WTC11 (cell line): ENCODE data around the gene RPEL1. TPM values are rescaled to one million over a fixed set of nuclear protein-coding genes. Genes with fewer than 3 reads are reported as not detected.
A peak's percentile ranks its signal among the peaks of the same experiment; 100 is the strongest.

Source experiments
- CBFB ChIP-seq: sonication (generic); formaldehyde crosslinking; IDR thresholded peaks from 2 replicates; pipeline ENCODE4 v1.8.1; 2022; ENCODE audit warnings: mild to moderate bottlenecking, low read depth, missing genetic modification reagents
- CREM ChIP-seq: sonication (generic); formaldehyde crosslinking; IDR thresholded peaks from 2 replicates; pipeline ENCODE4 v1.8.1; 2022; ENCODE audit warnings: mild to moderate bottlenecking, missing genetic modification reagents, moderate library complexity
- E2F5 ChIP-seq: sonication (generic); formaldehyde crosslinking; IDR thresholded peaks from 2 replicates; pipeline ENCODE4 v1.8.1; 2022; ENCODE audit warnings: mild to moderate bottlenecking, moderate library complexity, missing genetic modification reagents
- ELF4 ChIP-seq: sonication (generic); formaldehyde crosslinking; IDR thresholded peaks from 2 replicates; pipeline ENCODE4 v1.8.1; 2022; ENCODE audit warnings: low read depth, mild to moderate bottlenecking, moderate library complexity, missing genetic modification reagents
- EMX1 ChIP-seq: fragments of 250-450 bp; sonication (Bioruptor Pico); IDR thresholded peaks from 2 replicates; pipeline ENCODE4 v1.8.0; 2021; ENCODE audit warnings: mild to moderate bottlenecking
- ETV6 ChIP-seq: sonication (generic); formaldehyde crosslinking; IDR thresholded peaks from 2 replicates; pipeline ENCODE4 v1.8.1; 2022; ENCODE audit warnings: mild to moderate bottlenecking, missing genetic modification reagents
- FOXP4 ChIP-seq: sonication (generic); formaldehyde crosslinking; IDR thresholded peaks from 2 replicates; pipeline ENCODE4 v1.8.0; 2022; ENCODE audit warnings: mild to moderate bottlenecking, missing genetic modification reagents
- GABPB1 ChIP-seq: sonication (generic); formaldehyde crosslinking; IDR thresholded peaks from 2 replicates; pipeline ENCODE4 v1.8.1; 2023; ENCODE audit warnings: mild to moderate bottlenecking, missing genetic modification reagents
- GTF2I ChIP-seq: fragments of 250-450 bp; sonication (Bioruptor Pico); conservative IDR thresholded peaks from 2 replicates; pipeline ENCODE4 v1.4.0; 2021; ENCODE audit warnings: mild to moderate bottlenecking
- HMGA2 ChIP-seq: fragments of 250-450 bp; sonication (Bioruptor Pico); IDR thresholded peaks from 2 replicates; pipeline ENCODE4 v1.4.0; 2021; ENCODE audit warnings: mild to moderate bottlenecking, moderate library complexity
- IRF1 ChIP-seq: sonication (generic); formaldehyde crosslinking; IDR thresholded peaks from 2 replicates; pipeline ENCODE4 v1.8.0; 2023; ENCODE audit warnings: missing genetic modification reagents
- JUN ChIP-seq: sonication (generic); formaldehyde crosslinking; IDR thresholded peaks from 2 replicates; pipeline ENCODE4 v1.8.0; 2023; ENCODE audit warnings: mild to moderate bottlenecking, missing genetic modification reagents
- MLX ChIP-seq: sonication (generic); formaldehyde crosslinking; IDR thresholded peaks from 2 replicates; pipeline ENCODE4 v1.8.1; 2023; ENCODE audit warnings: mild to moderate bottlenecking, missing genetic modification reagents, moderate library complexity
- MYBL2 ChIP-seq: sonication (generic); formaldehyde crosslinking; IDR thresholded peaks from 2 replicates; pipeline ENCODE4 v1.8.1; 2023; ENCODE audit warnings: mild to moderate bottlenecking, moderate library complexity, missing genetic modification reagents
- NR1H2 ChIP-seq: sonication (generic); formaldehyde crosslinking; IDR thresholded peaks from 2 replicates; pipeline ENCODE4 v1.9.0; 2021; ENCODE audit warnings: mild to moderate bottlenecking, moderate library complexity, missing genetic modification reagents
- NR3C1 ChIP-seq: sonication (generic); formaldehyde crosslinking; conservative IDR thresholded peaks from 2 replicates; pipeline ENCODE4 v1.8.1; 2023; ENCODE audit warnings: low read depth, mild to moderate bottlenecking, missing genetic modification reagents
- OVOL2 ChIP-seq: fragments of 250-450 bp; sonication (Bioruptor Pico); IDR thresholded peaks from 2 replicates; pipeline ENCODE4 v1.9.0; 2021; ENCODE audit warnings: mild to moderate bottlenecking, borderline replicate concordance
- PRRX2 ChIP-seq: fragments of 250-450 bp; sonication (Bioruptor Pico); IDR thresholded peaks from 2 replicates; pipeline ENCODE4 v1.8.0; 2021; ENCODE audit warnings: mild to moderate bottlenecking
- SMAD3 ChIP-seq: sonication (generic); formaldehyde crosslinking; IDR thresholded peaks from 2 replicates; pipeline ENCODE4 v1.8.0; 2022; ENCODE audit warnings: missing genetic modification reagents, mild to moderate bottlenecking, borderline replicate concordance
- SMAD4 ChIP-seq: sonication (generic); formaldehyde crosslinking; IDR thresholded peaks from 2 replicates; pipeline ENCODE4 v1.8.0; 2022; ENCODE audit warnings: mild to moderate bottlenecking, missing genetic modification reagents
- SOX15 ChIP-seq: fragments of 250-450 bp; sonication (Bioruptor Pico); IDR thresholded peaks from 2 replicates; pipeline ENCODE4 v1.9.0; 2021; ENCODE audit warnings: mild to moderate bottlenecking
- SP1 ChIP-seq: sonication (generic); formaldehyde crosslinking; conservative IDR thresholded peaks from 2 replicates; pipeline ENCODE4 v1.8.1; 2022; ENCODE audit warnings: missing genetic modification reagents
- TCF7 ChIP-seq: sonication (generic); formaldehyde crosslinking; IDR thresholded peaks from 2 replicates; pipeline ENCODE4 v1.8.0; 2022; ENCODE audit warnings: mild to moderate bottlenecking, low read depth, missing genetic modification reagents, moderate library complexity
- TP53 ChIP-seq: sonication (generic); formaldehyde crosslinking; IDR thresholded peaks from 2 replicates; pipeline ENCODE4 v1.8.1; 2023; ENCODE audit warnings: mild to moderate bottlenecking, missing genetic modification reagents
- USF1 ChIP-seq: sonication (generic); formaldehyde crosslinking; IDR thresholded peaks from 2 replicates; pipeline ENCODE4 v1.8.0; 2022; ENCODE audit warnings: mild to moderate bottlenecking, missing genetic modification reagents
- USF2 ChIP-seq: sonication (generic); formaldehyde crosslinking; IDR thresholded peaks from 2 replicates; pipeline ENCODE4 v1.8.1; 2023; ENCODE audit warnings: mild to moderate bottlenecking, missing genetic modification reagents, moderate library complexity
- ZBTB21 ChIP-seq: sonication (generic); formaldehyde crosslinking; IDR thresholded peaks from 2 replicates; pipeline ENCODE4 v1.8.1; 2023; ENCODE audit warnings: mild to moderate bottlenecking, missing genetic modification reagents, borderline replicate concordance
- ZMAT4 ChIP-seq: fragments of 250-450 bp; sonication (Bioruptor Pico); IDR thresholded peaks from 2 replicates; pipeline ENCODE4 v1.9.0; 2021; ENCODE audit warnings: mild to moderate bottlenecking
- ZNF121 ChIP-seq: sonication (generic); formaldehyde crosslinking; IDR thresholded peaks from 2 replicates; pipeline ENCODE4 v1.8.0; 2023; ENCODE audit warnings: missing genetic modification reagents
- ZNF232 ChIP-seq: sonication (generic); formaldehyde crosslinking; IDR thresholded peaks from 2 replicates; pipeline ENCODE4 v1.8.0; 2022; ENCODE audit warnings: mild to moderate bottlenecking, missing genetic modification reagents
- ZNF263 ChIP-seq: sonication (generic); formaldehyde crosslinking; IDR thresholded peaks from 2 replicates; pipeline ENCODE4 v1.8.1; 2022; ENCODE audit warnings: low read depth, mild to moderate bottlenecking, moderate library complexity, missing genetic modification reagents
- ZNF416 ChIP-seq: fragments of 250-450 bp; sonication (Bioruptor Pico); IDR thresholded peaks from 2 replicates; pipeline ENCODE4 v1.9.0; 2021; ENCODE audit warnings: mild to moderate bottlenecking, inconsistent platforms
- ZNF423 ChIP-seq: fragments of 250-450 bp; sonication (Bioruptor Pico); IDR thresholded peaks from 2 replicates; pipeline ENCODE4 v2.1.2; 2022; ENCODE audit warnings: mild to moderate bottlenecking, moderate library complexity
- ZNF671 ChIP-seq: fragments of 250-450 bp; sonication (Bioruptor Pico); IDR thresholded peaks from 2 replicates; pipeline ENCODE4 v1.8.0; 2021; ENCODE audit warnings: mild to moderate bottlenecking
- ZSCAN18 ChIP-seq: fragments of 250-450 bp; sonication (Bioruptor Pico); IDR thresholded peaks from 2 replicates; pipeline ENCODE4 v2.1.2; 2022; ENCODE audit warnings: mild to moderate bottlenecking, moderate library complexity
- total RNA-seq: library from RNA; stranded (reverse); gene quantifications from 3 replicates; pipeline ENCODE4 v1.2.3, GENCODE V29; 2021

RPEL1 gene
- total RNA-seq, 1 experiment from 2014 or later, result 0.09 TPM

GRCh38 chr10:103265717-103266329, 20.1 kb downstream of the RPEL1 start (continued):
- TF ChIP-seq FOXP4 (CRISPR knock-in tag) (peak; percentile 72; the same call in 1 of the 2 replicates), EMX1 (CRISPR knock-in tag) (no peak), SMAD4 (CRISPR knock-in tag) (no peak), ZNF423 (CRISPR knock-in tag) (no peak), CREM (CRISPR knock-in tag) (no peak), SOX15 (no peak), PRRX2 (CRISPR knock-in tag) (no peak), JUN (CRISPR knock-in tag) (0 out of 2 replicates have a peak, but pooled peaks have one; percentile 44), ELF4 (no peak), SP1 (no peak), USF2 (CRISPR knock-in tag) (no peak), TCF7 (no peak), ZNF416 (CRISPR knock-in tag) (no peak), USF1 (CRISPR knock-in tag) (peak; percentile 40; the same call in 1 of the 2 replicates), ZNF671 (CRISPR knock-in tag) (no peak), TP53 (CRISPR knock-in tag) (no peak), SMAD3 (CRISPR knock-in tag) (peak; percentile 51; the same call in 1 of the 2 replicates), ZNF232 (CRISPR knock-in tag) (0 out of 2 replicates have a peak, but pooled peaks have one; percentile 36), HMGA2 (CRISPR knock-in tag) (no peak), ZBTB21 (CRISPR knock-in tag) (no peak), IRF1 (CRISPR knock-in tag) (no peak), GABPB1 (CRISPR knock-in tag) (no peak), GTF2I (CRISPR knock-in tag) (no peak), NR1H2 (CRISPR knock-in tag) (no peak), MYBL2 (CRISPR knock-in tag) (no peak), ZMAT4 (no peak), OVOL2 (CRISPR knock-in tag) (no peak), ETV6 (no peak), CBFB (no peak), E2F5 (no peak), ZNF121 (CRISPR knock-in tag) (no peak), ZNF263 (CRISPR knock-in tag) (no peak), NR3C1 (no peak), MLX (CRISPR knock-in tag) (no peak), ZSCAN18 (CRISPR knock-in tag) (no peak)
